H1 (cell line): Measurements from ENCODE around the gene KATNA1. TPM values are rescaled to one million over a fixed set of nuclear protein-coding genes. Genes with fewer than 3 reads are reported as not detected.

Experiments used
- ASH2L ChIP-seq: fragments of 200-600, 300-600 bp; sonication (generic); IDR thresholded peaks from one replicate; pipeline ENCODE4 v1.7.1; 2017; ENCODE audit warnings: low read length
- BRCA1 ChIP-seq: IDR thresholded peaks from 2 replicates; pipeline ENCODE4 v1.6.1; 2012; ENCODE audit warnings: low read depth, low read length, improper control_type of control experiment
- CTBP2 ChIP-seq: IDR thresholded peaks from 2 replicates; pipeline ENCODE4 v1.7.0; 2011; ENCODE audit warnings: borderline replicate concordance, mild to moderate bottlenecking, moderate library complexity, mixed read lengths, low read length; ENCODE audit not compliant: insufficient read depth, insufficient read length
- EGR1 ChIP-seq: IDR thresholded peaks from 2 replicates; pipeline ENCODE4 v1.6.1; 2011; ENCODE audit warnings: low read depth, low read length, borderline replicate concordance
- GTF2F1 ChIP-seq: IDR thresholded peaks from 2 replicates; pipeline ENCODE4 v1.6.1; 2012; ENCODE audit warnings: low read depth, low read length, improper control_type of control experiment, borderline replicate concordance
- JUN ChIP-seq: IDR thresholded peaks from 2 replicates; pipeline ENCODE4 v1.6.1; 2011; ENCODE audit warnings: low read depth, mild to moderate bottlenecking, improper control_type of control experiment, low read length
- KDM1A ChIP-seq: fragments of 200-600, 300-600 bp; sonication (generic); IDR thresholded peaks from 2 replicates; pipeline ENCODE4 v1.7.1; 2016; ENCODE audit warnings: mild to moderate bottlenecking, low read length, borderline replicate concordance
- KDM4A ChIP-seq: IDR thresholded peaks from one replicate; pipeline ENCODE4 v1.7.1; 2012; ENCODE audit warnings: low read depth, mild to moderate bottlenecking, moderate library complexity, low read length, inconsistent platforms; ENCODE audit not compliant: severe bottlenecking
- KDM5A ChIP-seq: fragments of 200-600 bp; IDR thresholded peaks from 2 replicates; pipeline ENCODE4 v1.7.1; 2012; ENCODE audit warnings: mild to moderate bottlenecking, low read length, inconsistent platforms, mixed read lengths
- NRF1 ChIP-seq: IDR thresholded peaks from 2 replicates; pipeline ENCODE4 v1.6.1; 2011; ENCODE audit warnings: mild to moderate bottlenecking, low read depth, low read length, improper control_type of control experiment
- POLR2A ChIP-seq, 2 experiments: IDR thresholded peaks; 1 replicate in 1 of 2; 2 replicates in 1 of 2; pipeline ENCODE4 v1.6.1; 2011; ENCODE audit warnings: low read depth in 2 of 2, low read length in 2 of 2, mild to moderate bottlenecking in 2 of 2; ENCODE audit errors: control extremely low read depth in 1 of 2
- RXRA ChIP-seq: IDR thresholded peaks from 2 replicates; pipeline ENCODE4 v1.6.1; 2011; ENCODE audit warnings: low read depth, mild to moderate bottlenecking, low read length, moderate library complexity; ENCODE audit not compliant: insufficient read depth
- SP1 ChIP-seq: IDR thresholded peaks from 2 replicates; pipeline ENCODE4 v1.6.1; 2011; ENCODE audit warnings: low read depth, low read length
- TAF1 ChIP-seq: IDR thresholded peaks from 2 replicates; pipeline ENCODE4 v1.6.1; 2011; ENCODE audit warnings: mild to moderate bottlenecking, low read depth, low read length
- TAF7 ChIP-seq: optimal IDR thresholded peaks from 2 replicates; pipeline ENCODE3; 2011; ENCODE audit warnings: low read depth, mild to moderate bottlenecking, inconsistent platforms, low read length, moderate library complexity, borderline replicate concordance
- TCF12 ChIP-seq: IDR thresholded peaks from 2 replicates; pipeline ENCODE4 v1.6.1; 2011; ENCODE audit warnings: low read depth, mild to moderate bottlenecking, low read length
- TEAD4 ChIP-seq: IDR thresholded peaks from 2 replicates; pipeline ENCODE4 v1.6.1; 2012; ENCODE audit warnings: low read depth, low read length, inconsistent platforms, mixed read lengths
- polyA plus RNA-seq, 7 experiments: library from polyadenylated mRNA; depleted of rRNA in 3 of 7; stranded (reverse) in 5 of 7; unstranded in 2 of 7; fragments of >200 nt in 5 of 7; fragments of 200-250 nt in 2 of 7; gene quantifications; 1 replicate in 5 of 7; 2 replicates in 1 of 7; 4 replicates in 1 of 7; pipeline versions ENCODE4 v1.2.1 to v1.2.3, GENCODE V29; 2011 to 2013; ENCODE audit warnings: missing spikeins in 2 of 7, mixed read lengths in 2 of 7
- total RNA-seq: library from RNA; stranded (reverse); fragmentation: NEBNext Ultra II Directional; extraction: Animal tissue kit (Norgen Biotek cat#: 25700); gene quantifications from 2 replicates; pipeline ENCODE4 v1.2.1, GENCODE V29; 2021
- TF ChIP-seq, protein P1 (sequence below): IDR thresholded peaks from 2 replicates; pipeline ENCODE4 v1.6.1; 2012; ENCODE audit warnings: inconsistent platforms
- TF ChIP-seq, protein P2 (sequence below): IDR thresholded peaks from 2 replicates; pipeline ENCODE4 v1.6.1; 2012; ENCODE audit warnings: inconsistent platforms
- TF ChIP-seq, protein P3 (sequence below), 3 experiments: IDR thresholded peaks; 1 replicate in 2 of 3; 2 replicates in 1 of 3; pipeline versions ENCODE4 v1.5.1 to v1.6.1; 2011; ENCODE audit warnings: low read length in 3 of 3, mild to moderate bottlenecking in 3 of 3, inconsistent platforms in 2 of 3, low read depth in 1 of 3, moderate library complexity in 1 of 3; ENCODE audit not compliant: insufficient read depth in 1 of 3; ENCODE audit errors: control extremely low read depth in 1 of 3

Gene KATNA1
- total and polyA plus RNA-seq, 2 of the 8 experiments (the other 6 are each of a cell fraction or from before 2014, with no cell fraction given): 7.6 to 20.3 TPM

DNA sequence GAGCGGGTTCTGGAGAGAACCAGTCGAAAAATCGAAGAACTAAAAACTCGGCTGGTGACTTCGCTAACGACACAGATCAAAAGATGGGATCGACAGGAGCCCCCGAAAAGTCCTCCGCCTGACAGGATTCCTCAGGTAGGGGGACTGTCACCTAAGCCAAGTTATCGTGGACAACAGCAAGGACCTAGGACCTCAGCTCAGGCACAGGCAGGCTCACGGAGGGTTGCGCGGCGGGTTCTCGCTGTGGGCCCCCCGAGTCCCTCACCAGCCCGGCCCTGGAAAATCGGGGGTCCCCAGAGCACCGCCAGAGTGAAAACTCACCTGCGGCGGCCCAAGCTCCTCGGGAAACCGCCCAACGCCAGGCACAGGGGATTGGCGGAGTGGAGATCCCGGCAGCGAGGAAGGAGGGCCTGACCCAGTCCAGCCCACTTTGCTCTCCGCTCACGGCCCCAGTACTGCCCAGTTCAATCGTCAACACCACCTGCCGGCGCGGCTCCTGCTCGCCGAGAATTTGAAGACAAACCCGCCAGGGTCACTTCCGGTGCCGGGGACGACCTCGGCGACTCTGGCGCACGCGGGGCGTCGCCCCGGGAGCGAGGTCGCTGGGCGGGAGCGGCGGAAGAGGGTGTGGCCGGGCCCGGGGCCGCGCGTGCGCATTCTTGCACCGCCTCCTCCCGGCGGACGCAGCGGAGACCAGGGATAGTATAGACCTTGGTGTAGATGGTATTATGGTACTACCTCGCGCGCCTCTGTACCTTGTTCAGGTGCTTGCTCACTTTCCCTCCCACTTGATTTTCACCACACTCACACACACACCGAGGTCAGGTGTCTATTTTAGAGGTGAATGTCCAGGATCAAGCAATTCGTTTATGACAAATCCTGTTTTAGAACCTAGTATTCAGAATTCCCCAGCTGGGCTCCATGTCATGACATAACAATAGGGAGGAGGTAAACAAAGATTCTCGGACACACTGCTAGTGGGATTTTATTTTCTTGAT lies at the start of gene KATNA1 (continued):
- TF ChIP-seq CTBP2 (no peak), KDM5A (no peak), KDM4A (peak; percentile 91), GTF2F1 (no peak; the same call in 1 of the 2 replicates), SP1 (0 out of 2 replicates have a peak, but pooled peaks have one; percentile 31), POLR2A (IDR thresholded peaks at IDR 0.05; ENCODE audit: control extremely low read depth in 1 of 2, low read depth in 2 of 2, low read length in 2 of 2) (peak; percentile 75 to 85), RXRA (no peak), NRF1 (peak; percentile 57), TCF12 (peak; percentile 52; the same call in 1 of the 2 replicates), JUN (no peak), ASH2L (peak; percentile 91), TAF1 (peak; percentile 83; the same call in 1 of the 2 replicates), TEAD4 (peak; percentile 40; the same call in 1 of the 2 replicates), KDM1A (no peak), TAF7 (peak; percentile 77), EGR1 (no peak), BRCA1 (no peak)
- TF ChIP-seq, protein P1, sequence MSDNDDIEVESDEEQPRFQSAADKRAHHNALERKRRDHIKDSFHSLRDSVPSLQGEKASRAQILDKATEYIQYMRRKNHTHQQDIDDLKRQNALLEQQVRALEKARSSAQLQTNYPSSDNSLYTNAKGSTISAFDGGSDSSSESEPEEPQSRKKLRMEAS: peak; percentile 99
- TF ChIP-seq, protein P2, sequence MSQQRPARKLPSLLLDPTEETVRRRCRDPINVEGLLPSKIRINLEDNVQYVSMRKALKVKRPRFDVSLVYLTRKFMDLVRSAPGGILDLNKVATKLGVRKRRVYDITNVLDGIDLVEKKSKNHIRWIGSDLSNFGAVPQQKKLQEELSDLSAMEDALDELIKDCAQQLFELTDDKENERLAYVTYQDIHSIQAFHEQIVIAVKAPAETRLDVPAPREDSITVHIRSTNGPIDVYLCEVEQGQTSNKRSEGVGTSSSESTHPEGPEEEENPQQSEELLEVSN: peak; percentile 99
- TF ChIP-seq, protein P3, sequence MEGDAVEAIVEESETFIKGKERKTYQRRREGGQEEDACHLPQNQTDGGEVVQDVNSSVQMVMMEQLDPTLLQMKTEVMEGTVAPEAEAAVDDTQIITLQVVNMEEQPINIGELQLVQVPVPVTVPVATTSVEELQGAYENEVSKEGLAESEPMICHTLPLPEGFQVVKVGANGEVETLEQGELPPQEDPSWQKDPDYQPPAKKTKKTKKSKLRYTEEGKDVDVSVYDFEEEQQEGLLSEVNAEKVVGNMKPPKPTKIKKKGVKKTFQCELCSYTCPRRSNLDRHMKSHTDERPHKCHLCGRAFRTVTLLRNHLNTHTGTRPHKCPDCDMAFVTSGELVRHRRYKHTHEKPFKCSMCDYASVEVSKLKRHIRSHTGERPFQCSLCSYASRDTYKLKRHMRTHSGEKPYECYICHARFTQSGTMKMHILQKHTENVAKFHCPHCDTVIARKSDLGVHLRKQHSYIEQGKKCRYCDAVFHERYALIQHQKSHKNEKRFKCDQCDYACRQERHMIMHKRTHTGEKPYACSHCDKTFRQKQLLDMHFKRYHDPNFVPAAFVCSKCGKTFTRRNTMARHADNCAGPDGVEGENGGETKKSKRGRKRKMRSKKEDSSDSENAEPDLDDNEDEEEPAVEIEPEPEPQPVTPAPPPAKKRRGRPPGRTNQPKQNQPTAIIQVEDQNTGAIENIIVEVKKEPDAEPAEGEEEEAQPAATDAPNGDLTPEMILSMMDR (IDR thresholded peaks at IDR 0.05; ENCODE audit: control extremely low read depth in 1 of 3, insufficient read depth in 1 of 3, low read depth in 1 of 3, low read length in 3 of 3): peak in 1 of 3 experiments; percentile 6; a peak in 1 of 4 replicates
